Activated T-cell treated with anti-CD3 and anti-CD28 coated beads, Interleukin-2, amount 50 U/mL, for 4 hours (primary cell): ENCODE data around the gene C20orf173. TPM values are rescaled to one million over a fixed set of nuclear protein-coding genes. Genes with fewer than 3 reads are reported as not detected.

Source experiments
- ATAC-seq, 2 donors: fragments of 200-7000 bp; cut with Tn5 transposase; one replicate each; pipeline ENCODE4 v1.10.0; 2021
- DNase-seq: peaks from one replicate; pipeline ENCODE4 v3.0.0-alpha.2; 2020
- H3K27me3 Mint-ChIP-seq: one replicate; pipeline ENCODE4 v1.8.0; 2021; ENCODE audit warnings: low read depth, mixed read lengths
- H3K36me3 Mint-ChIP-seq: one replicate; pipeline ENCODE4 v1.8.0; 2022; ENCODE audit warnings: mixed read lengths; ENCODE audit not compliant: insufficient read depth
- H3K4me1 Mint-ChIP-seq: one replicate; pipeline ENCODE4 v1.8.0; 2021; ENCODE audit warnings: low read depth, mixed read lengths
- H3K4me3 Mint-ChIP-seq: one replicate; pipeline ENCODE4 v1.8.0; 2021; ENCODE audit warnings: mild to moderate bottlenecking, moderate library complexity, mixed read lengths
- H3K9me3 Mint-ChIP-seq: one replicate; pipeline ENCODE4 v1.8.0; 2021; ENCODE audit warnings: mixed read lengths
- total RNA-seq, 3 donors: library from RNA; stranded (reverse); gene quantifications; one replicate each; pipeline ENCODE4 v1.2.1, GENCODE V29; 2021

The C20orf173 gene
- not detected for total RNA-seq

DNA sequence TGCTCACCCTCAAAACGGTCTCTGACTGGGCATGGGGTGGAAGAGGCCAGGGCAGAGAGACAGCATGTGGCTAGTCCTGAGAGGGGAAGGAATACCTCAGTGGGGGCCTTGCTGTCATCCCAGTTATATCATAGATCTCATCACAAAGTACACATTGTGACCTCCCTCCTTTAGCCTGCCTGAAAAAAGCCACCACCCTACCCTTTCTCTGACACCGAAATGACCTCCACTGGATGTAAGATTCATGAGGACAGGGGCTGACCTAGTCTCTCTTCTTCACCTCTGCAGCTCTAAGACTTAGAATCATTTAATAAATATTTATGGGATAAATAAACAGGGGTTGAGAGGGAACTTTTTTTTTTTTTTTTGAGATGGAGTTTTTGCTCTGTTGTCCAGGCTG, at the start of gene C20orf173:
C20orf173 (minus strand) TSS at position 101 of the 400 bp plus-strand sequence. CDS start 279 bp downstream, outside the sequence.
- no peaks in the 10 kb centered on the region for H3K4me1 Mint-ChIP-seq
- no peaks in the 10 kb centered on the region for H3K36me3 Mint-ChIP-seq
- no peak for DNase-seq
- H3K4me3 Mint-ChIP-seq = no peak within 1 kb of the TSS
- no peak for ATAC-seq
- H3K9me3 Mint-ChIP-seq = no peaks in the 10 kb centered on the region
- H3K27me3 Mint-ChIP-seq = no peaks in the 10 kb centered on the region

GRCh38 chr20:35579196-35579595, 49.7 kb upstream of the C20orf173 start:
- ATAC-seq (no peak), DNase-seq (no peak)
- Mint-ChIP-seq H3K9me3 (peaks cover 10% of the 10 kb centered on the region), H3K4me1 (no peaks in the 10 kb centered on the region), H3K36me3 (no peaks in the 10 kb centered on the region), H3K4me3 (no peak overlapping the region), H3K27me3 (peaks cover 2% of the 10 kb centered on the region)

DNA sequence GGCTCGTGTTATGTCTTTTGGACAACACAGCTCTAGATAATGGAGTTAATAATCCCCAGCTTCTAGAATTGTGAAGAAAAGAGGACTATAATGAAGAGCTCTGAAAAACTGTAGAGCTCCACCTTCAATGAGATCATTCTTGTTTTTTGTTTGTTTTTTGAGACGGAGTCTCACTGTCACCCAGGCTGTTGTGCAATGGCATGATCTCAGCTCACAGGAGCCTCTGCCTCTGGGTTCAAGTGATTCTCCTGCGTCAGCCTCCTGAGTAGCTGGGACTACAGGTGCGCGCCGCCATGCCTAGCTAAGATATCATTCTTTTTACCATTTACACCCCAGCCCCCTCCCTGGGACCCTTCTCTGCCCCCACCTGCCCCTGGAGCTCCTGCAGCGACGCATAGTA, 49.0 kb upstream of the C20orf173 start:
- Mint-ChIP-seq H3K4me1 (no peaks in the 10 kb centered on the region), H3K4me3 (no peak overlapping the region), H3K27me3 (peaks cover 2% of the 10 kb centered on the region), H3K36me3 (no peaks in the 10 kb centered on the region), H3K9me3 (peaks cover 10% of the 10 kb centered on the region)
- DNase-seq (no peak), ATAC-seq (no peak)

DNA sequence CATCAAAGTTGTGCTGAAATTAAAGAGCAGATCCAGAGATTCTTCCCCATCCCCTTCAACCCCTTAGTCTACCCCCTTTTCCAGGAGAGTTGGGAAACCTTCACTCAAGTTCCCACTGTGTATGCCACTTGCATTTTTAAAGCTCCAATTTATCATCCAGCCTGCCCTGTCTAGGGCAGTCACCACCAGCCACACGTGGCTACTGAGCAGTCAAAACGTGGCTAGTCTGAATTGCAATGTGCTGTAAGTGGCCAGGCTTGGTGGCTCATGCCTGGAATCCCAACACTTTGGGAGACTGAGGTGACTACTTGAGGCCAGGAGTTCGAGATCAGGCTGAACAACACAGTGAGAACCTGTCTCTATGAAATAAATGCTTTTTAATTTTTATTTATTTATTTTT, 47.4 kb upstream of the C20orf173 start:
- DNase-seq (no peak), ATAC-seq (no peak)
- peaks cover 2% of the 10 kb centered on the region for H3K27me3 Mint-ChIP-seq
- H3K9me3 Mint-ChIP-seq = peaks cover 12% of the 10 kb centered on the region
- no peaks in the 10 kb centered on the region for H3K4me1 Mint-ChIP-seq
- peaks cover 2% of the 10 kb centered on the region for H3K36me3 Mint-ChIP-seq
- no peak overlapping the region for H3K4me3 Mint-ChIP-seq

GRCh38 chr20:35575958-35576357, 46.5 kb upstream of the C20orf173 start:
- Mint-ChIP-seq H3K9me3 (peaks cover 6% of the 10 kb centered on the region), H3K36me3 (peaks cover 2% of the 10 kb centered on the region), H3K4me3 (no peak overlapping the region), H3K4me1 (no peaks in the 10 kb centered on the region), H3K27me3 (peaks cover 2% of the 10 kb centered on the region)
- DNase-seq = no peak
- no peak for ATAC-seq

- no peak for ATAC-seq
- no peaks in the 10 kb centered on the region for H3K4me1 Mint-ChIP-seq
- H3K9me3 Mint-ChIP-seq = peaks cover 6% of the 10 kb centered on the region
- DNase-seq = no peak
- H3K36me3 Mint-ChIP-seq = peaks cover 2% of the 10 kb centered on the region
- H3K4me3 Mint-ChIP-seq = no peak overlapping the region
- peaks cover 2% of the 10 kb centered on the region for H3K27me3 Mint-ChIP-seq
These were observed 43.4 kb upstream of the C20orf173 start for GRCh38 chr20:35572838-35573237.

DNA sequence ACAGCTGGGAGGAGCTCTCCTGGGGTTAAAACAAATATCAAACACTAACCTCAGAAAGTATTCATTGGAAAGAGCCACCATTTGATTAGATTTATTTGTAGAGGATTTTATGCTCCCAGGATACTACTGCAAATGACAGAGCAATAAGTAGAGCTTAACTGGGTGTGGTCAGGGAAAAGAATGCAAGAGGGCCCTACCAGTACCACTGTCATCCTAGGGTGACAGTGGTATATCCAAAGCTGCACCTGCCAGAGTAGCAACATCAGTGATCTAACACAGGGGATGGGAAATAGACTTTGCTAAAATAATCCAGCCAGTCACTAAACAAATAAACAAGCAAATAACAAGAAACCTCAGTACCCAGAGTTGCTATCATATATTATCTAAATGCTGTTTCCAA, 42.1 kb upstream of the C20orf173 start:
- Mint-ChIP-seq H3K4me3 (no peak overlapping the region), H3K36me3 (peaks cover 2% of the 10 kb centered on the region), H3K9me3 (peaks cover 6% of the 10 kb centered on the region), H3K4me1 (no peaks in the 10 kb centered on the region), H3K27me3 (no peaks in the 10 kb centered on the region)
- no peak for ATAC-seq
- DNase-seq = no peak

- Mint-ChIP-seq H3K4me3 (no peak overlapping the region), H3K4me1 (no peaks in the 10 kb centered on the region), H3K27me3 (no peaks in the 10 kb centered on the region)
These were observed 39.2 kb upstream of the C20orf173 start for GRCh38 chr20:35568645-35569044.

GRCh38 chr20:35564905-35565304, 35.5 kb upstream of the C20orf173 start:
- ATAC-seq (no peak), DNase-seq (no peak)
- no peaks in the 10 kb centered on the region for H3K27me3 Mint-ChIP-seq
- H3K4me1 Mint-ChIP-seq = no peaks in the 10 kb centered on the region
- H3K4me3 Mint-ChIP-seq = no peak overlapping the region
- no peaks in the 10 kb centered on the region for H3K36me3 Mint-ChIP-seq
- no peaks in the 10 kb centered on the region for H3K9me3 Mint-ChIP-seq

More at GRCh38 chr20:35568645-35569044, 39.2 kb upstream of the C20orf173 start:
- DNase-seq (no peak), ATAC-seq (no peak)
- Mint-ChIP-seq H3K36me3 (peaks cover 2% of the 10 kb centered on the region), H3K9me3 (peaks cover 6% of the 10 kb centered on the region)

- Mint-ChIP-seq H3K27me3 (no peaks in the 10 kb centered on the region), H3K4me3 (no peak overlapping the region)
These were observed 34.4 kb upstream of the C20orf173 start for GRCh38 chr20:35563834-35564233.

DNA sequence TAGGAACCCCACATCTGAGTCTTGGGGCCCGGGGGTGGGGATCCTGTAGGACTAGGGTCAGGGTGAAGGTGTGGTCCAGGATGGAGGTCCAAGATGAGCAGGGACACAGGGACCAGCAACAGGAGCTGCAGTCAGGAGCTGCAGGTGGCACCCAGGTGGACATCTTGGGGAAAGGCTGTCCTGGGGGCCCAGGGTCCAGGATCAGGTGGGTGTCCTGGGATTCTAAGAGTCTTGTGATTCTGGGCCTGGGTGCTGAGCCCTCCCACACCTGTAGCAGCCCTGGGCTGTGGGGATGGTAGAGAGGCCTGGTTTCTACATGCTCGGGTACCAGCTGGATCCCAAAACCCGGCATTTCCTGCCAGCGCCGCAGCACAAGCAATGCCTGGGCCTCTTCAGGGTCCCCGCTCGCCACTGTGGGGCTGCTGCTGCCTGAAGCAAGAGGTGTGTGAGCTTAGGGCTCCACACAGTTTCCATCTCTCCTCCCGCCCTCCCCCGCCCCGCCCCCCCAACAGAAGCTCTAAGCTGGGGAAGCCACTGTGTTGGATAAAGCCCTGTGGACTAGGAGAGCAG, 33.2 kb upstream of the C20orf173 start:
- no peak overlapping the region for H3K4me3 Mint-ChIP-seq
- no peaks in the 10 kb centered on the region for H3K36me3 Mint-ChIP-seq
- H3K27me3 Mint-ChIP-seq = no peaks in the 10 kb centered on the region
- H3K9me3 Mint-ChIP-seq = no peaks in the 10 kb centered on the region
- DNase-seq = no peak
- H3K4me1 Mint-ChIP-seq = no peaks in the 10 kb centered on the region
- no peak for ATAC-seq

More at GRCh38 chr20:35563834-35564233, 34.4 kb upstream of the C20orf173 start:
- Mint-ChIP-seq H3K4me1 (no peaks in the 10 kb centered on the region), H3K36me3 (no peaks in the 10 kb centered on the region), H3K9me3 (no peaks in the 10 kb centered on the region)
- ATAC-seq = no peak
- no peak for DNase-seq

DNA sequence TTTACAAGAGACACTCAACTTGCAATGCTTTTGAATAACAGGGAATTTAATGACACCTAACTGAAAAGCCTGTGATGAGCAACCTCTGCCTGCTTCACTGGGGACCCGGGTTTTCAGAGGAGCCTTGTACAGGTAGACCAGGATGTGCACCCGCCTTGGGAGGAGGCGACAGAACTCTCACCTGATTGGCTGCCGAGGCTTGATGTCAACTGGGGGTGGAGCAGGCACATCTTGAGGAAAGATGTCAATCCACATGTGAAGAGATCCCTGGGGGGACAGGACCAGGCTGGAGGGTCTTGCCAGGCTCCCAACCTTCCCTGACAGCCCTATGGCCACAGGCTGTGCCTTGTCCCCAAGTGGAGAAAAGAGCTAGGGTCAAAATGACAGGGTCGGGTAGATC, 32.2 kb upstream of the C20orf173 start:
- Mint-ChIP-seq H3K36me3 (peaks cover 3% of the 10 kb centered on the region), H3K27me3 (no peaks in the 10 kb centered on the region), H3K9me3 (no peaks in the 10 kb centered on the region), H3K4me1 (no peaks in the 10 kb centered on the region), H3K4me3 (no peak overlapping the region)
- DNase-seq (no peak), ATAC-seq (peak; percentile 6 to 21)

DNA sequence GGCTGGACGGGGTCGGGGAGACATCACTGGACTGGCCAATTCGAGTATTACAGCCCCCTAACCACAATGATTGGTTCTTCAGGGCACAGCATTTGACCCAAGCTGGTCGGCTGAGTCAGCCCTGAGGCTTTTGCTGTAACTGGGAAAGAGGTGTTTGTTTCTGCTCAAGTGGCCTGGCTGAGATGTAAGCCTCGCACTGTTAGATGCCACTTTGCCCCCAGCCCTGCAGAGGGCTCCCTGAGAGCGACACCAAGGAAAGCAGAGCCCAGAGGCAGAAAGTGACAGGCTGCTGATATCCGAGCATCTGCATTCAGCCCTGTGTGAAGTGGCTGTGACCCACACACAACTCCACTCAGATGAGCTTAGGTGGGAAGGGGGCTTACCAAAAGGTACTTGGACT, 31.8 kb upstream of the C20orf173 start:
- DNase-seq (no peak), ATAC-seq (peak in 1 of 2 donors; percentile 62)
- H3K4me3 Mint-ChIP-seq = no peak overlapping the region
- no peaks in the 10 kb centered on the region for H3K9me3 Mint-ChIP-seq
- peaks cover 5% of the 10 kb centered on the region for H3K36me3 Mint-ChIP-seq
- no peaks in the 10 kb centered on the region for H3K27me3 Mint-ChIP-seq
- no peaks in the 10 kb centered on the region for H3K4me1 Mint-ChIP-seq

- Mint-ChIP-seq H3K27me3 (no peaks in the 10 kb centered on the region), H3K36me3 (peaks cover 8% of the 10 kb centered on the region), H3K4me1 (no peaks in the 10 kb centered on the region), H3K4me3 (no peak overlapping the region), H3K9me3 (no peaks in the 10 kb centered on the region)
- ATAC-seq = no peak
- DNase-seq = no peak
These were observed 31.1 kb upstream of the C20orf173 start for GRCh38 chr20:35560541-35560940.

DNA sequence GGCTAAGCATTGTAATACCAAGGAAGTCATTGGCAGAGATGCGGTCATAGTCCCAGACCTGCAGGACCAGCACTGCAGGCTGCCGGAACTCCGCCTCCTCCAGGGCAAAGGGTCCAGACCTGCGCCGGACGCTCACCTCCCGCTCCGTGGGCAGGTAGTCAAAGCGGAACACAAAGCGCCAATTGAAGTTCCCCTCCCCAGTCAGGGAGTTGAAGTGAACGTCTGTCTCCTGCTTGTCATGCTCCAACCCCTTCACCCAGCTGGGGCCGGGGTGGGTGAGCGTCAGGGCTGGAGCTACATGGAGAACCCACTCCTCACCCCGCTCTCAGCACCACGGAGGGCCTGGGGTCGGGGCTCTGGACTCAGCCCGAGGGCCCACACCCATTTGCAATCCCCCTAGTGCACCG, 30.7 kb upstream of the C20orf173 start:
- no peaks in the 10 kb centered on the region for H3K9me3 Mint-ChIP-seq
- peaks cover 11% of the 10 kb centered on the region for H3K36me3 Mint-ChIP-seq
- no peak overlapping the region for H3K4me3 Mint-ChIP-seq
- H3K4me1 Mint-ChIP-seq = no peaks in the 10 kb centered on the region
- no peak for ATAC-seq
- no peaks in the 10 kb centered on the region for H3K27me3 Mint-ChIP-seq
- DNase-seq = no peak
